Measurements from ENCODE around the gene GNB1. TPM values are rescaled to one million over a fixed set of nuclear protein-coding genes. Genes with fewer than 3 reads are reported as not detected.

The GNB1 gene
- total RNA-seq, 2 donors from 2014 or later = 236 to 255 TPM

- Mint-ChIP-seq H3K27me3 (no peaks in the 10 kb centered on the region), H3K4me1 (peaks cover 12% of the 10 kb centered on the region), H3K4me3 (peak overlapping the region; percentile 15), H3K27ac (peak overlapping the region; percentile 84), H3K36me3 (ENCODE audit: low read depth) (no peaks in the 10 kb centered on the region)
- ATAC-seq (no peak), DNase-seq (no peak)
- H3K9me3 ChIP-seq (ENCODE audit: control insufficient read depth, low read length, poor library complexity, severe bottlenecking) = no peaks in the 10 kb centered on the region
Observed at GRCh38 chr1:1825217-1825616, 65.7 kb downstream of the GNB1 start.

- ATAC-seq = no peak
- peaks cover 5% of the 10 kb centered on the region for H3K4me1 Mint-ChIP-seq
- H3K4me3 Mint-ChIP-seq = no peak overlapping the region
- no peaks in the 10 kb centered on the region for H3K27me3 Mint-ChIP-seq
- no peak overlapping the region for H3K27ac Mint-ChIP-seq
- DNase-seq = no peak
- peaks cover 5% of the 10 kb centered on the region for H3K36me3 Mint-ChIP-seq (ENCODE audit: low read depth)
- no peaks in the 10 kb centered on the region for H3K9me3 ChIP-seq (ENCODE audit: control insufficient read depth, low read length, poor library complexity, severe bottlenecking)
Observed at GRCh38 chr1:1819762-1820161, 71.1 kb downstream of the GNB1 start.

- no peaks in the 10 kb centered on the region for H3K9me3 ChIP-seq (ENCODE audit: control insufficient read depth, low read length, poor library complexity, severe bottlenecking)
- Mint-ChIP-seq H3K27ac (peak overlapping the region; percentile 11), H3K4me3 (no peak overlapping the region), H3K36me3 (ENCODE audit: low read depth) (peaks cover 5% of the 10 kb centered on the region), H3K4me1 (peaks cover 8% of the 10 kb centered on the region), H3K27me3 (no peaks in the 10 kb centered on the region)
- no peak for ATAC-seq
- DNase-seq = no peak
Observed at GRCh38 chr1:1817221-1817620, 73.7 kb downstream of the GNB1 start.

GRCh38 chr1:1815606-1816281 lies 75.1 kb downstream of the GNB1 start:
- peaks cover 5% of the 10 kb centered on the region for H3K36me3 Mint-ChIP-seq (ENCODE audit: low read depth)
- H3K4me1 Mint-ChIP-seq = peaks cover 8% of the 10 kb centered on the region
- H3K4me3 Mint-ChIP-seq = peak overlapping the region; percentile 79
- ATAC-seq (no peak), DNase-seq (no peak)
- H3K27me3 Mint-ChIP-seq = no peaks in the 10 kb centered on the region
- no peaks in the 10 kb centered on the region for H3K9me3 ChIP-seq (ENCODE audit: control insufficient read depth, low read length, poor library complexity, severe bottlenecking)
- H3K27ac Mint-ChIP-seq = peak overlapping the region; percentile 59

GRCh38 chr1:1809489-1809888 lies 81.4 kb downstream of the GNB1 start:
- Mint-ChIP-seq H3K4me3 (no peak overlapping the region), H3K36me3 (ENCODE audit: low read depth) (no peaks in the 10 kb centered on the region), H3K27me3 (no peaks in the 10 kb centered on the region), H3K4me1 (peaks cover 11% of the 10 kb centered on the region), H3K27ac (no peak overlapping the region)
- H3K9me3 ChIP-seq (ENCODE audit: control insufficient read depth, low read length, poor library complexity, severe bottlenecking) = no peaks in the 10 kb centered on the region
- DNase-seq (no peak), ATAC-seq (no peak)

- H3K9me3 ChIP-seq (ENCODE audit: control insufficient read depth, low read length, poor library complexity, severe bottlenecking) = no peaks in the 10 kb centered on the region
- H3K27me3 Mint-ChIP-seq = no peaks in the 10 kb centered on the region
- H3K27ac Mint-ChIP-seq = no peak overlapping the region
- H3K36me3 Mint-ChIP-seq (ENCODE audit: low read depth) = peaks cover 3% of the 10 kb centered on the region
- peaks cover 14% of the 10 kb centered on the region for H3K4me1 Mint-ChIP-seq
- no peak for DNase-seq
- H3K4me3 Mint-ChIP-seq = no peak overlapping the region
- no peak for ATAC-seq
Observed at GRCh38 chr1:1808206-1808605, 82.7 kb downstream of the GNB1 start.

GRCh38 chr1:1806890-1807289 lies 84.0 kb downstream of the GNB1 start:
- DNase-seq = no peak
- H3K9me3 ChIP-seq (ENCODE audit: control insufficient read depth, low read length, poor library complexity, severe bottlenecking) = no peaks in the 10 kb centered on the region
- Mint-ChIP-seq H3K27me3 (no peaks in the 10 kb centered on the region), H3K4me3 (no peak overlapping the region), H3K36me3 (ENCODE audit: low read depth) (peaks cover 3% of the 10 kb centered on the region), H3K27ac (no peak overlapping the region), H3K4me1 (peaks cover 18% of the 10 kb centered on the region)
- no peak for ATAC-seq

GRCh38 chr1:1804301-1804700 lies 86.6 kb downstream of the GNB1 start:
- H3K27me3 Mint-ChIP-seq = no peaks in the 10 kb centered on the region
- peak overlapping the region; percentile 57 for H3K4me3 Mint-ChIP-seq
- no peaks in the 10 kb centered on the region for H3K9me3 ChIP-seq (ENCODE audit: control insufficient read depth, low read length, poor library complexity, severe bottlenecking)
- ATAC-seq (no peak), DNase-seq (no peak)
- peaks cover 6% of the 10 kb centered on the region for H3K36me3 Mint-ChIP-seq (ENCODE audit: low read depth)
- H3K4me1 Mint-ChIP-seq = peaks cover 26% of the 10 kb centered on the region
- no peak overlapping the region for H3K27ac Mint-ChIP-seq

- Mint-ChIP-seq H3K36me3 (ENCODE audit: low read depth) (peaks cover 7% of the 10 kb centered on the region), H3K4me3 (no peak overlapping the region), H3K4me1 (peaks cover 23% of the 10 kb centered on the region), H3K27me3 (no peaks in the 10 kb centered on the region), H3K27ac (no peak overlapping the region)
- no peak for ATAC-seq
- no peak for DNase-seq
- no peaks in the 10 kb centered on the region for H3K9me3 ChIP-seq (ENCODE audit: control insufficient read depth, low read length, poor library complexity, severe bottlenecking)
Observed at GRCh38 chr1:1802871-1803270, 88.0 kb downstream of the GNB1 start.

GRCh38 chr1:1799716-1800115 lies 91.2 kb downstream of the GNB1 start:
- no peak for ATAC-seq

GRCh38 chr1:1797731-1798341 lies 93.1 kb downstream of the GNB1 start:
- Mint-ChIP-seq H3K4me3 (peak overlapping the region; percentile 55), H3K4me1 (peaks cover 22% of the 10 kb centered on the region), H3K27ac (no peak overlapping the region), H3K36me3 (ENCODE audit: low read depth) (peaks cover 9% of the 10 kb centered on the region), H3K27me3 (no peaks in the 10 kb centered on the region)
- peak; percentile 32 for ATAC-seq
- no peak for DNase-seq
- H3K9me3 ChIP-seq (ENCODE audit: control insufficient read depth, low read length, poor library complexity, severe bottlenecking) = no peaks in the 10 kb centered on the region

More at GRCh38 chr1:1799716-1800115, 91.2 kb downstream of the GNB1 start:
- H3K27ac Mint-ChIP-seq = peak overlapping the region; percentile 68
- H3K4me3 Mint-ChIP-seq = no peak overlapping the region
- no peaks in the 10 kb centered on the region for H3K9me3 ChIP-seq (ENCODE audit: control insufficient read depth, low read length, poor library complexity, severe bottlenecking)
- H3K27me3 Mint-ChIP-seq = no peaks in the 10 kb centered on the region
- peaks cover 9% of the 10 kb centered on the region for H3K36me3 Mint-ChIP-seq (ENCODE audit: low read depth)
- peaks cover 24% of the 10 kb centered on the region for H3K4me1 Mint-ChIP-seq
- no peak for DNase-seq

GRCh38 chr1:1796466-1796865 lies 94.4 kb downstream of the GNB1 start:
- Mint-ChIP-seq H3K4me1 (peaks cover 14% of the 10 kb centered on the region), H3K27ac (peak overlapping the region; percentile 43), H3K36me3 (ENCODE audit: low read depth) (peaks cover 6% of the 10 kb centered on the region), H3K27me3 (no peaks in the 10 kb centered on the region), H3K4me3 (no peak overlapping the region)
- no peak for DNase-seq
- H3K9me3 ChIP-seq (ENCODE audit: control insufficient read depth, low read length, poor library complexity, severe bottlenecking) = no peaks in the 10 kb centered on the region
- peak; percentile 41 for ATAC-seq

- DNase-seq (no peak), ATAC-seq (no peak)
- H3K9me3 ChIP-seq (ENCODE audit: control insufficient read depth, low read length, poor library complexity, severe bottlenecking) = no peaks in the 10 kb centered on the region
- Mint-ChIP-seq H3K27me3 (no peaks in the 10 kb centered on the region), H3K4me3 (peak overlapping the region; percentile 36), H3K36me3 (ENCODE audit: low read depth) (peaks cover 6% of the 10 kb centered on the region), H3K4me1 (peaks cover 9% of the 10 kb centered on the region), H3K27ac (no peak overlapping the region)
Observed at GRCh38 chr1:1794999-1795398, 95.9 kb downstream of the GNB1 start.

All from T-helper 17 cell (primary cell).